Measurements from ENCODE around the gene GALNT13. TPM values are rescaled to one million over a fixed set of nuclear protein-coding genes. Genes with fewer than 3 reads are reported as not detected.

The GALNT13 gene
- polyA plus RNA-seq, 3 donors from 2014 or later: not detected

- H3K36me3 Mint-ChIP-seq: no peaks in the 10 kb centered on the region
- peaks cover 0 to 19% (median 14%) of the 10 kb centered on the region in 6 donors for H3K9me3 Mint-ChIP-seq
- no peaks in the 10 kb centered on the region for H3K4me1 Mint-ChIP-seq
These were observed 302.2 kb downstream of the GALNT13 start for GRCh38 chr2:154173919-154174318.

DNA sequence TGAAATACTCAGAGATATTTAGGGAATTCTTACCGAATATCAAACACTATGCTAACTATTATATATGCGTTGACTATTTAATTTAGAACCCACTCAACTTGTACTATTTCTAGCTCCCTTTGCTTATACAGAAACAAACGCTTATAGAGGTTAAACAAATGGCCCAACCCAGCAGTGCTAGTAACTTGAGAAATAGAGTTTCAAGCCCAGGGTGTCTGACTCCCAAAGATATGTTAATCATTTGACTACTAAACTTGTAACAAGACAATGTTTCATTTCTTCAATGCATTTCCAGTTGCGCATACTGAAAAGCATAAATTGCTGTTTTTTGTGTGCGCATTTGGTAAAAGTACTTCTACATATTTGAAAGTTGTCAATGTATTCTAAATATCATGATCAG, 310.3 kb downstream of the GALNT13 start:
- no peak for DNase-seq
- no peak overlapping the region for H3K4me3 Mint-ChIP-seq
- H3K36me3 Mint-ChIP-seq: no peaks in the 10 kb centered on the region
- H3K27me3 Mint-ChIP-seq (ENCODE audit: low read depth in 3 of 3): no peaks in the 10 kb centered on the region
- H3K27ac Mint-ChIP-seq: no peak overlapping the region
- H3K4me1 Mint-ChIP-seq: no peaks in the 10 kb centered on the region
- H3K9me3 Mint-ChIP-seq: peaks cover 6 to 31% (median 25%) of the 10 kb centered on the region in 6 donors

More at GRCh38 chr2:154173919-154174318, 302.2 kb downstream of the GALNT13 start:
- no peak for DNase-seq
- Mint-ChIP-seq H3K27me3 (ENCODE audit: low read depth in 3 of 3) (no peaks in the 10 kb centered on the region), H3K4me3 (no peak overlapping the region), H3K27ac (no peak overlapping the region)

- no peak for DNase-seq
- H3K4me3 Mint-ChIP-seq: no peak overlapping the region
- H3K27me3 Mint-ChIP-seq (ENCODE audit: low read depth in 3 of 3): peaks cover 0 to 3% (median 0%) of the 10 kb centered on the region in 3 donors
- no peak overlapping the region for H3K27ac Mint-ChIP-seq
- no peaks in the 10 kb centered on the region for H3K4me1 Mint-ChIP-seq
- peaks cover 0 to 4% (median 0%) of the 10 kb centered on the region in 3 donors for H3K36me3 Mint-ChIP-seq
- H3K9me3 Mint-ChIP-seq: peaks cover 6 to 44% (median 23%) of the 10 kb centered on the region in 6 donors
These were observed 316.2 kb downstream of the GALNT13 start for GRCh38 chr2:154187948-154188347.

GRCh38 chr2:154189953-154190352, 318.2 kb downstream of the GALNT13 start:
- no peaks in the 10 kb centered on the region for H3K4me1 Mint-ChIP-seq
- peaks cover 0 to 6% (median 0%) of the 10 kb centered on the region in 3 donors for H3K36me3 Mint-ChIP-seq
- H3K9me3 Mint-ChIP-seq: peaks cover 8 to 50% (median 27%) of the 10 kb centered on the region in 6 donors
- H3K27ac Mint-ChIP-seq: no peak overlapping the region
- H3K4me3 Mint-ChIP-seq: no peak overlapping the region
- no peak for DNase-seq
- peaks cover 0 to 3% (median 0%) of the 10 kb centered on the region in 3 donors for H3K27me3 Mint-ChIP-seq (ENCODE audit: low read depth in 3 of 3)

DNA sequence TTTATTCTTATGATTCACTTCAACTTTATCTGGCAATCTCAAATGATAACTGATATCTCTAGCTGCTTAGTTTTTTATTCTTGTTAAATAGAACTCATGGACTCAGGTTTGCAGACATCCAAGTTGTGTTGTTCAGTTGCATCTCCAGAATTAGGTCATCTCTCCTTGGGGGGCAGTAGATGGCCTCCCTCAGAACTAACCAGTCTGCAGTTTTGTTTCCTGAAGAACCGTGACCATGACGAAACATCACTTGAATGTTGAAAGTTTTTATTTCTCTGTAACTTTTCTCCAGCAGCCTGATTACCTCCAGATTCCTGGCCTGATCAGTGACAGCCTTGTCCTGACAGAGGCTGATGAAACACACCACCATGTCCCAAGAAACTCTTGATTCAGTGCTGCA, 321.5 kb downstream of the GALNT13 start:
- Mint-ChIP-seq H3K36me3 (peaks cover 0 to 4% (median 0%) of the 10 kb centered on the region in 3 donors), H3K9me3 (peaks cover 9 to 39% (median 19%) of the 10 kb centered on the region in 6 donors), H3K27ac (no peak overlapping the region), H3K4me3 (no peak overlapping the region), H3K27me3 (ENCODE audit: low read depth in 3 of 3) (no peaks in the 10 kb centered on the region), H3K4me1 (no peaks in the 10 kb centered on the region)
- no peak for DNase-seq

GRCh38 chr2:154194909-154195643, 323.4 kb downstream of the GALNT13 start:
- no peak overlapping the region for H3K27ac Mint-ChIP-seq
- H3K36me3 Mint-ChIP-seq: peaks cover 0 to 4% (median 0%) of the 10 kb centered on the region in 3 donors
- H3K27me3 Mint-ChIP-seq (ENCODE audit: low read depth in 3 of 3): no peaks in the 10 kb centered on the region
- no peak for DNase-seq
- H3K4me3 Mint-ChIP-seq: no peak overlapping the region
- H3K9me3 Mint-ChIP-seq: peaks cover 8 to 39% (median 16%) of the 10 kb centered on the region in 6 donors
- H3K4me1 Mint-ChIP-seq: no peaks in the 10 kb centered on the region

DNA sequence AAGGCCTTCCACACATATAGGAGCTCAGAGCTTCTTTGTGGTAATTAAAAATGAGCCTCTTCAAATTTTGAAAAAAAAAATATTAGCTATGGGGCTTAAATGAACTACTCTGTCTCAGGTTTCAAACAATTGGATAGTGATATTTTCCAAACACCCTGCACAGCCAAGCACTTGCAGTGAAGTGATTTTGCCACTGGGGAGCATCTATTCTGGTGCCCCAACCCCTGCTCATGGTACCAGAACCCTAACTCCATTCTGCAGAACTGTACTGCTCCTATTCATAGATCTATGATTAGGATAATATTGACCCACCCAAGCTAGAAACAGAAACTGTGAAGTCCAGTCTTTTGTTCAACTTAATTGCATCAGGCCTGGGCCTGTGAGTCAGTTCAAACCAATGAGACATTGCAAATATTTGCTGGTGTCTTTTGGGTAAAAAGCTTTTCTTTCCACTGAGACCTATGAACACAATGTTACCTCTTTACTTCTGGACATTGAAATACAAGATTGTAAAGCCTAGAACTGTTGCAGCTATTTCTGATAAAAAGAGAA, 324.0 kb downstream of the GALNT13 start:
- Mint-ChIP-seq H3K9me3 (peaks cover 11 to 39% (median 16%) of the 10 kb centered on the region in 6 donors), H3K4me1 (no peaks in the 10 kb centered on the region), H3K4me3 (no peak overlapping the region), H3K27ac (no peak overlapping the region), H3K36me3 (peaks cover 0 to 4% (median 0%) of the 10 kb centered on the region in 3 donors), H3K27me3 (ENCODE audit: low read depth in 3 of 3) (no peaks in the 10 kb centered on the region)
- DNase-seq: no peak

DNA sequence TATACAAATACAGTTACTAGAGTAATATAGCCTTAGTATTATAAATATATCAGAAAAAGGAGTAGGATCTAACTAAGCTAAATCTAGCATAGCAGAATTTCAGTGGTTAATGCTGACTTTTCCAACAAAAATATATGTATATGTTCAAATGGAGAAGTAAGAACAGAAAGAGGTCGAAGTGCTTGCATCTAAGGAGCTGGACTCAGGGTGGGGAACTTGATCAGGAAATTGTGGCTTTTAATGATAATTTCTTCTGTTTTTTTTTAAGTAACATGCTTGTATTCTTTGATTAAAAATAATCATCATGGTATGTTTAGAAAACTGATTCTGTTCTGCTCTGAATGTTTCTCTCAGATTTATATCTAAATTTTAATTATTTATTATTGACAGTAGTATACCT, 327.1 kb downstream of the GALNT13 start:
- no peak overlapping the region for H3K4me3 Mint-ChIP-seq
- H3K9me3 Mint-ChIP-seq: peaks cover 10 to 35% (median 16%) of the 10 kb centered on the region in 6 donors
- no peaks in the 10 kb centered on the region for H3K27me3 Mint-ChIP-seq (ENCODE audit: low read depth in 3 of 3)
- H3K4me1 Mint-ChIP-seq: no peaks in the 10 kb centered on the region
- DNase-seq: no peak
- H3K36me3 Mint-ChIP-seq: peaks cover 0 to 4% (median 0%) of the 10 kb centered on the region in 3 donors
- no peak overlapping the region for H3K27ac Mint-ChIP-seq

DNA sequence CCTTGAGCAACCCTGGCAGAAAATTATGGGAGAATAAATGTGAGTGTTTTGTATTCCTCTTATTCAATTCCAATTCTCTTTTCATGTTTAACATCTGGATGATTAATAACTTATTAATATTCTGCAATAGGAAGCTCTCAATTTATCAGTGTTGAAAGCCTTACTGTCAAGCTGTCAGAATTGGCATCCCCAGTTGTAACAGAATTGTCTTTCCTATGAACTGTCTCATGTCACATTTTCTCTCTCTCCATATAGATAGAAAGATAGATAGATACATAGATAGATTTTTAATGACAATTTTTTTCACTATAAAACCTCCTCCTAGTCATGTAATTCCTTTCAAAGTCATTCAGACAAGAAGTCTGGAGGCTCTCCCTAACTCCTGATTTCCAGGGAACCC, 331.5 kb downstream of the GALNT13 start:
- peaks cover 0 to 4% (median 0%) of the 10 kb centered on the region in 3 donors for H3K36me3 Mint-ChIP-seq
- no peak overlapping the region for H3K4me3 Mint-ChIP-seq
- H3K27ac Mint-ChIP-seq: no peak overlapping the region
- no peak for DNase-seq
- H3K27me3 Mint-ChIP-seq (ENCODE audit: low read depth in 3 of 3): no peaks in the 10 kb centered on the region
- no peaks in the 10 kb centered on the region for H3K4me1 Mint-ChIP-seq
- peaks cover 6 to 33% (median 15%) of the 10 kb centered on the region in 6 donors for H3K9me3 Mint-ChIP-seq

DNA sequence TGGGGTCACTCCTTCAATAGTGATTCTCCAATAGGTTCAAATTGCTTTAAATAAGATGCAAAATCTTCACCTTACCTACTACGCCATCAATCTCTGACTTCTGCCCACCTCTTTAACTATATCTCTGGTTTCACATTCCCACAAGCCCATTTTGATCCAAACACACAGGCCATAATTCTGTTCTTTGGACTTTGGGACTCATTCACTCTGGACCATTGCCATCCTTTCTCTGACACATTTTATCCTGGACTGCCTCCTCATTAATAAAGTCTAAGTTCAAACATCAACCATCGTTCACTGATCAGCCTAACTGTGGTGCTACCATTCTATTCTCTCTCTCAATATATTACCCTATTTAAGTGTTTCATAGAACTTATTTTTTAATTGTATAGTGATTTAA, 332.2 kb downstream of the GALNT13 start:
- DNase-seq: no peak
- no peaks in the 10 kb centered on the region for H3K27me3 Mint-ChIP-seq (ENCODE audit: low read depth in 3 of 3)
- H3K4me3 Mint-ChIP-seq: no peak overlapping the region
- no peaks in the 10 kb centered on the region for H3K4me1 Mint-ChIP-seq
- peaks cover 6 to 33% (median 13%) of the 10 kb centered on the region in 6 donors for H3K9me3 Mint-ChIP-seq
- peaks cover 0 to 4% (median 0%) of the 10 kb centered on the region in 3 donors for H3K36me3 Mint-ChIP-seq
- no peak overlapping the region for H3K27ac Mint-ChIP-seq

DNA sequence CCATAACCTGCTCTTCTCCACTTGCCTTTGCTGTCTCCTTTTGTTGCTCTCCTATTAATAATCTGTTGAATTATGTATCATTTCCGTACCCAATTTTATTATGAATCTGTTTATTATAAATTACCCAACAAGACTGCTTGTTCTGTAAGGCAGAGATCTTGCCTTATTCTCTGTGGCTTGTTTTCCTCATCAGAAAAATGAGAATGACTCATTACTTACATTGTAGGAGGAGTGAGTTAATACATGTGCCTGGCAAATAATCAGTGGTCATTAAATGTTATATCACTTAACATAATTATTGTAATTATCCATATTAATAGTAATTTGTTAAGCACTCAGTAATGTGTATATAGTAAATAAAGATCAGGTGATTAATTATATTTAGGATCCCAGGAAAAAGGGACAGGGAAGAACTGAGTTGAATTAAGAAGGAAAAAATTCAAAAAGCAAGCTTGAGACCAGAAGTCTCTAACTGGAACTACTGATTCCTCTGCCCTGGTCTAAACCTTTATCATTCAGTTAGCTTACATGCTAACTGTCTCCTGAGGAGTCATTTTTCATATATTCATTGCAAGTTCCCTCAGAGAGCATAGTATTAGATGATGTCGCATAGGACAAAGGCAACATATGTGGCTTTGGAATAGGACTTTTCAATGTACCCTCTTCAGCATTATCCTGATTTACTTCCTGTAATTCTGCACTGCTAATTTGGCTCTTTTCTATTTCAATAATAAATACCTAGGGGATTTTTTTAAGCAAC, 335.7 kb downstream of the GALNT13 start:
- peaks cover 0 to 7% (median 0%) of the 10 kb centered on the region in 3 donors for H3K36me3 Mint-ChIP-seq

GRCh38 chr2:154223726-154224125, 352.0 kb downstream of the GALNT13 start:
- H3K27me3 Mint-ChIP-seq (ENCODE audit: low read depth in 3 of 3): peaks cover 0 to 1% (median 0%) of the 10 kb centered on the region in 3 donors
- H3K4me1 Mint-ChIP-seq: no peaks in the 10 kb centered on the region
- H3K27ac Mint-ChIP-seq: no peak overlapping the region
- peaks cover 5 to 32% (median 13%) of the 10 kb centered on the region in 6 donors for H3K9me3 Mint-ChIP-seq
- H3K36me3 Mint-ChIP-seq: peaks cover 0 to 3% (median 0%) of the 10 kb centered on the region in 3 donors
- no peak for DNase-seq
- no peak overlapping the region for H3K4me3 Mint-ChIP-seq

More for the DNA sequence above, 335.7 kb downstream of the GALNT13 start:
- Mint-ChIP-seq H3K4me1 (no peaks in the 10 kb centered on the region), H3K27me3 (ENCODE audit: low read depth in 3 of 3) (no peaks in the 10 kb centered on the region), H3K4me3 (no peak overlapping the region), H3K27ac (no peak overlapping the region), H3K9me3 (peaks cover 11 to 33% (median 19%) of the 10 kb centered on the region in 6 donors)
- DNase-seq: no peak

GRCh38 chr2:154226931-154227330, 355.2 kb downstream of the GALNT13 start:
- peaks cover 6 to 33% (median 27%) of the 10 kb centered on the region in 6 donors for H3K9me3 Mint-ChIP-seq
- H3K36me3 Mint-ChIP-seq: peaks cover 0 to 6% (median 0%) of the 10 kb centered on the region in 3 donors
- H3K4me1 Mint-ChIP-seq: no peaks in the 10 kb centered on the region
- H3K27me3 Mint-ChIP-seq (ENCODE audit: low read depth in 3 of 3): peaks cover 0 to 1% (median 0%) of the 10 kb centered on the region in 3 donors
- no peak for DNase-seq
- no peak overlapping the region for H3K4me3 Mint-ChIP-seq
- H3K27ac Mint-ChIP-seq: no peak overlapping the region

All from immature natural killer cell (primary cell).